Activated CD8-positive, alpha-beta memory T cell treated with anti-CD3 and anti-CD28 coated beads, Interleukin-2, amount 50 U/mL, for 24 hours (primary cell): ENCODE measurements around the gene PSMD3.
"Not testable (repeated sequence)": the region's sequence is repeated elsewhere in the genome, so short reads cannot be mapped to it uniquely, and the experiment has no call there.

Experiments used
- DNase-seq: peaks from one replicate; pipeline ENCODE4 v3.0.0-alpha.2; 2020; ENCODE audit errors: extremely low read depth

Gene PSMD3

GRCh38 chr17:39996800-39997199 is 16.2 kb downstream of the PSMD3 start:
- DNase-seq = no peak

- no peak for DNase-seq
Observed at GRCh38 chr17:39997543-39997942, 16.9 kb downstream of the PSMD3 start.

DNA sequence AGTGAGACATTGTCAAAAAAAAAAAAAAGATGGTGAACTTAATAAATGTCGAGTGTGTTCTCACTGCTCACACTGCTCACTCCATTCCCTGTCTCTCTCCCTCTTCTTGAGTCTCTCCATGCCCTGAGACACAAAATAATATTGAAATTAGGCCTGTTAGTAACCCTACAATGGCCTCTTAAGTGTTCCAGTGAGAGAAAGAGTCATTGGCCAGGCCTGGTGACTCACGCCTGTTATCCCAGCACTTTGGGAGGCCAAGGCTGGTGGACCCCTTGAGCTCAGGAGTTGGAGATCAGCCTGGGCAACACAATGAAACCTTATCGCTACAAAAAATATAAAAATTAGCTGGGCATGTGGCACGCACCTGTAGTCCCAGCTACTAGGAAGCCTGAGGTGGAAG is 18.5 kb downstream of the PSMD3 start:
- DNase-seq = no peak

GRCh38 chr17:40000161-40000560 is 19.6 kb downstream of the PSMD3 start:
- no peak for DNase-seq

- not testable (repeated sequence) for DNase-seq
Observed at GRCh38 chr17:40001335-40001734, 20.7 kb downstream of the PSMD3 start.

- DNase-seq = no peak
Observed at GRCh38 chr17:40004072-40004471, 23.5 kb downstream of the PSMD3 start.

GRCh38 chr17:40004712-40005111 is 24.1 kb downstream of the PSMD3 start:
- no peak for DNase-seq

- DNase-seq = no peak
Observed at GRCh38 chr17:40005520-40005919, 24.9 kb downstream of the PSMD3 start.

GRCh38 chr17:40010946-40011500 is 30.4 kb downstream of the PSMD3 start:
- not testable (repeated sequence) for DNase-seq

GRCh38 chr17:40012017-40012647 is 31.5 kb downstream of the PSMD3 start:
- not testable (repeated sequence) for DNase-seq

- no peak for DNase-seq
Observed at GRCh38 chr17:40014375-40014980, 33.9 kb downstream of the PSMD3 start.

GRCh38 chr17:40015005-40015997 is 34.7 kb downstream of the PSMD3 start, which contains the start of gene CSF3:
Gene CSF3, plus strand, starts transcription at chr17:40015440. Its CDS starts 35 bp downstream, at chr17:40015475.
- no peak for DNase-seq

DNA sequence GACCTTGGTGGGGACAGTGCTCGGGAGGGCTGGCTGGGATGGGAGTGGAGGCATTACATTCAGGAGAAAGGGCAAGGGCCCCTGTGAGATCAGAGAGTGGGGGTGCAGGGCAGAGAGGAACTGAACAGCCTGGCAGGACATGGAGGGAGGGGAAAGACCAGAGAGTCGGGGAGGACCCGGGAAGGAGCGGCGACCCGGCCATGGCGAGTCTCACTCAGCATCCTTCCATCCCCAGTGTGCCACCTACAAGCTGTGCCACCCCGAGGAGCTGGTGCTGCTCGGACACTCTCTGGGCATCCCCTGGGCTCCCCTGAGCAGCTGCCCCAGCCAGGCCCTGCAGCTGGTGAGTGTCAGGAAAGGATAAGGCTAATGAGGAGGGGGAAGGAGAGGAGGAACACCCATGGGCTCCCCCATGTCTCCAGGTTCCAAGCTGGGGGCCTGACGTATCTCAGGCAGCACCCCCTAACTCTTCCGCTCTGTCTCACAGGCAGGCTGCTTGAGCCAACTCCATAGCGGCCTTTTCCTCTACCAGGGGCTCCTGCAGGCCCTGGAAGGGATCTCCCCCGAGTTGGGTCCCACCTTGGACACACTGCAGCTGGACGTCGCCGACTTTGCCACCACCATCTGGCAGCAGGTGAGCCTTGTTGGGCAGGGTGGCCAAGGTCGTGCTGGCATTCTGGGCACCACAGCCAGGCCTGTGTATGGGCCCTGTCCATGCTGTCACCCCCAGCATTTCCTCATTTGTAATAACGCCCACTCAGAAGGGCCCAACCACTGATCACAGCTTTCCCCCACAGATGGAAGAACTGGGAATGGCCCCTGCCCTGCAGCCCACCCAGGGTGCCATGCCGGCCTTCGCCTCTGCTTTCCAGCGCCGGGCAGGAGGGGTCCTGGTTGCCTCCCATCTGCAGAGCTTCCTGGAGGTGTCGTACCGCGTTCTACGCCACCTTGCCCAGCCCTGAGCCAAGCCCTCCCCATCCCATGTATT is 35.7 kb downstream of the PSMD3 start:
- no peak for DNase-seq

DNA sequence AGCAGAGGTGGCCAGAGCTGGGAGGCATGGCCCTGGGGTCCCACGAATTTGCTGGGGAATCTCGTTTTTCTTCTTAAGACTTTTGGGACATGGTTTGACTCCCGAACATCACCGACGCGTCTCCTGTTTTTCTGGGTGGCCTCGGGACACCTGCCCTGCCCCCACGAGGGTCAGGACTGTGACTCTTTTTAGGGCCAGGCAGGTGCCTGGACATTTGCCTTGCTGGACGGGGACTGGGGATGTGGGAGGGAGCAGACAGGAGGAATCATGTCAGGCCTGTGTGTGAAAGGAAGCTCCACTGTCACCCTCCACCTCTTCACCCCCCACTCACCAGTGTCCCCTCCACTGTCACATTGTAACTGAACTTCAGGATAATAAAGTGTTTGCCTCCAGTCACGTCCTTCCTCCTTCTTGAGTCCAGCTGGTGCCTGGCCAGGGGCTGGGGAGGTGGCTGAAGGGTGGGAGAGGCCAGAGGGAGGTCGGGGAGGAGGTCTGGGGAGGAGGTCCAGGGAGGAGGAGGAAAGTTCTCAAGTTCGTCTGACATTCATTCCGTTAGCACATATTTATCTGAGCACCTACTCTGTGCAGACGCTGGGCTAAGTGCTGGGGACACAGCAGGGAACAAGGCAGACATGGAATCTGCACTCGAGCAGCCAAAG is 36.9 kb downstream of the PSMD3 start:
- no peak for DNase-seq

DNA sequence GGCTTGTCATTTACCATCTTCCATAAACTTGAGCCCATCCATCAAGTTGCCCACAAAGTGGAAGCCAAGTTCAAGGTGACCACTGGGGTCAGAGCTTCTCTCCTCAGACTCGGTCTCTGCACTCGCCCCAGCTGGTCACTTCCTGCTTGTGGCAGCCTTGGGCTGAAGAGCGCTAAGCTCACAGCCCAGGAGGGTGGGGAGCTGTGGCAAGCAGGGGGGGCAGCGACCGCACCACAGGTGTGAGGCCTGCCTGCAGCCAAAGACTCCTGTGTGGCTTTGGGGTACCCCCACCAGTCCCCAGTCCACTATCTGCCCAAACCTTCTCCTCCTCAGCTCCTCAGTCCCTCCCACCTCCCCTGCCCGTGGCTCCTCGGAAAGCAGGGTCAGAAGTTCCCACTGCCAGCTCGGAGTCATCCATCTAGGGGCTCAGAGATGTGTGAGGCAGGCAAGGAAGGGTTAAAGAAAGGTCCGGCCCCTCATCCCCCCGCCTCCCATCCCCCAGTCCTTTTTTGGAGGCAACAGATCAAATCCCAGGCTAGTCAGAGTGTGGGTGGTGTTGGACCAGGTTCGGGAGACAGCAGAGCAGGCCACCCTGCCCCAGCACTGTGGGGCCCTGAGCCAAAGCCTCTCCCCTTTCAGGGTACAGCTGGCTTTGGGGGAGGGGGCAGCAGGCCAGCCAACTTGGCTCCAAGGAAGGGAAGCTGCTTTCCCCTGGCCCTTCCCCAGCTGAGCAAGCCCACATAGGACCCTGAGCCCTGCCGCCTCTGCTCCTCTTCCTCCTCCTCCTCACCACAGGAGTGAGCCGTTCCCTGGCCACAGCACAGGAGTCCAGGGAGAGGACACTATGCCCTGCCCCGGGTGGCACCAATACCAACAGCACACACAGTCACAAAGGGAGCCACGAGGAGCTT is 37.9 kb downstream of the PSMD3 start:
- DNase-seq = no peak

GRCh38 chr17:40019140-40019991 is 38.8 kb downstream of the PSMD3 start:
- DNase-seq = no peak

- DNase-seq = no peak
Observed at GRCh38 chr17:40020146-40020545, 39.5 kb downstream of the PSMD3 start.

DNA sequence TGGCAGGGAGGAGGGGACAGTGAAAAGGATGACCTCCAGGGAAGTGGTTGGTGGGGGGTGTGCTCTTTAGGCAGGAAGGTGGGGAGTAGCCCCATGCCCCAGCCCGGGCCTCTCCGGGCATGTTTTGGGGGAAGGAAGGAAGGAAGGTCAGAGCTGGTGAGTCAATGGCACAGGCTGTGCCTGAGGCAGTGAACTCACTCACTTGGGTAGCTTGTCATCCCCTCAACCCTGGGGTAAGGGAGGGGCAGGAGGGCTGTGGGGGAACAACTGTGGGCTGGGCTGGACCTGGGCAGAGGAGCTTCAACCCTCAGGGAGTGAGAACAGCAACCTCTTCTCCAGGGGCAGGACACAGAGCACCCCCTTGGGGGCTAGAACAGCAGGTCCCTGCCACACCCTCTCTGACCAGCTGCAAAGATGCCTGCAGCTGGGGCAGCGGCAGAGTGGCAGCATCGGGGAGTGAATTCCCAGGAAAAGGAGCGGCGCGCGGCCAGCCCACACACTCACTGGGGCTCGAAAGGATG is 40.9 kb downstream of the PSMD3 start:
- DNase-seq = no peak
